ENCODE data around the gene LPP. TPM values are rescaled to one million over a fixed set of nuclear protein-coding genes. Genes with fewer than 3 reads are reported as not detected.

Gene LPP
- total RNA-seq, 1 donor from 2014 or later = 28.2 TPM

DNA sequence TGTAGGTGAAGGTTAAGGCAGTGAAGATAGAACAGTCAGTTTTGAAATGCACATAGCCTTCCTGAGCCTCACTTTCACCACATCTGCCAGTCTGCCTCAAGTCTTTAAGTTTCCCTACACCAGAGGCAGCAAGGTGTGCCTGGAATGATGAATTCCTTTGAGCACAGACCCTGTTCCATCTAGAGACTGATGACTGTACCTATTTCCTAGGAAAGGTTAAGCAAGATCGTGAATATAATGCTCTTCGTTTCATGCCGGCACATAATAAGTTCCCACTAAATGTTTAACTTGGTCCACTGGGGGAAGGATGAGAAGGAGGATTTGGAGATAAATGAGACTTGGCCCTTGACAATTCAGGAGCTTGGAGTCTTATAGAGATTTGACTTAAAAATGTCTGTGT is 141.9 kb downstream of the LPP start:
- peaks cover 14 to 43% (median 26%) of the 10 kb centered on the region in 3 donors for H3K4me1 ChIP-seq (ENCODE audit: control insufficient read depth in 3 of 3, insufficient read depth in 3 of 3, low read length in 3 of 3)
- H3K27ac ChIP-seq (ENCODE audit: low read depth, low read length) = peak overlapping the region; percentile 90
- no peaks in the 10 kb centered on the region for H3K9me3 ChIP-seq (ENCODE audit: control insufficient read depth in 3 of 3, low read length in 3 of 3)
- H3K36me3 ChIP-seq (ENCODE audit: control insufficient read depth in 3 of 3, insufficient read depth in 3 of 3, low read length in 3 of 3) = no peaks in the 10 kb centered on the region
- H3K27me3 ChIP-seq (ENCODE audit: control insufficient read depth in 3 of 3, insufficient read depth in 3 of 3, low read length in 3 of 3) = no peaks in the 10 kb centered on the region
- no peak overlapping the region for H3K4me3 ChIP-seq (ENCODE audit: low read length in 3 of 3)
- peak overlapping the region in 1 of 3 donors; percentile 66 for H3K9ac ChIP-seq (ENCODE audit: low read depth in 1 of 3, low read length in 3 of 3)

GRCh38 chr3:188296761-188297612 is 143.0 kb downstream of the LPP start:
- Histone ChIP-seq H3K4me3 (ENCODE audit: low read length in 3 of 3) (no peak overlapping the region), H3K4me1 (ENCODE audit: control insufficient read depth in 3 of 3, insufficient read depth in 3 of 3, low read length in 3 of 3) (peaks cover 14 to 43% (median 26%) of the 10 kb centered on the region in 3 donors), H3K36me3 (ENCODE audit: control insufficient read depth in 3 of 3, insufficient read depth in 3 of 3, low read length in 3 of 3) (no peaks in the 10 kb centered on the region), H3K9me3 (ENCODE audit: control insufficient read depth in 3 of 3, low read length in 3 of 3) (no peaks in the 10 kb centered on the region), H3K27ac (ENCODE audit: low read depth, low read length) (peak overlapping the region; percentile 90), H3K27me3 (ENCODE audit: control insufficient read depth in 3 of 3, insufficient read depth in 3 of 3, low read length in 3 of 3) (no peaks in the 10 kb centered on the region), H3K9ac (ENCODE audit: low read depth in 1 of 3, low read length in 3 of 3) (no peak overlapping the region)

GRCh38 chr3:188298585-188298984 is 144.6 kb downstream of the LPP start:
- H3K9me3 ChIP-seq (ENCODE audit: control insufficient read depth in 3 of 3, low read length in 3 of 3) = no peaks in the 10 kb centered on the region
- peaks cover 14 to 43% (median 26%) of the 10 kb centered on the region in 3 donors for H3K4me1 ChIP-seq (ENCODE audit: control insufficient read depth in 3 of 3, insufficient read depth in 3 of 3, low read length in 3 of 3)
- no peak overlapping the region for H3K27ac ChIP-seq (ENCODE audit: low read depth, low read length)
- no peaks in the 10 kb centered on the region for H3K27me3 ChIP-seq (ENCODE audit: control insufficient read depth in 3 of 3, insufficient read depth in 3 of 3, low read length in 3 of 3)
- no peak overlapping the region for H3K4me3 ChIP-seq (ENCODE audit: low read length in 3 of 3)
- no peaks in the 10 kb centered on the region for H3K36me3 ChIP-seq (ENCODE audit: control insufficient read depth in 3 of 3, insufficient read depth in 3 of 3, low read length in 3 of 3)
- no peak overlapping the region for H3K9ac ChIP-seq (ENCODE audit: low read depth in 1 of 3, low read length in 3 of 3)

GRCh38 chr3:188299068-188299467 is 145.1 kb downstream of the LPP start:
- no peak overlapping the region for H3K27ac ChIP-seq (ENCODE audit: low read depth, low read length)
- H3K27me3 ChIP-seq (ENCODE audit: control insufficient read depth in 3 of 3, insufficient read depth in 3 of 3, low read length in 3 of 3) = no peaks in the 10 kb centered on the region
- no peaks in the 10 kb centered on the region for H3K36me3 ChIP-seq (ENCODE audit: control insufficient read depth in 3 of 3, insufficient read depth in 3 of 3, low read length in 3 of 3)
- H3K4me1 ChIP-seq (ENCODE audit: control insufficient read depth in 3 of 3, insufficient read depth in 3 of 3, low read length in 3 of 3) = peaks cover 14 to 43% (median 26%) of the 10 kb centered on the region in 3 donors
- no peak overlapping the region for H3K4me3 ChIP-seq (ENCODE audit: low read length in 3 of 3)
- no peak overlapping the region for H3K9ac ChIP-seq (ENCODE audit: low read depth in 1 of 3, low read length in 3 of 3)
- no peaks in the 10 kb centered on the region for H3K9me3 ChIP-seq (ENCODE audit: control insufficient read depth in 3 of 3, low read length in 3 of 3)

GRCh38 chr3:188299708-188300107 is 145.8 kb downstream of the LPP start:
- no peaks in the 10 kb centered on the region for H3K9me3 ChIP-seq (ENCODE audit: control insufficient read depth in 3 of 3, low read length in 3 of 3)
- peaks cover 11 to 37% (median 22%) of the 10 kb centered on the region in 3 donors for H3K4me1 ChIP-seq (ENCODE audit: control insufficient read depth in 3 of 3, insufficient read depth in 3 of 3, low read length in 3 of 3)
- H3K36me3 ChIP-seq (ENCODE audit: control insufficient read depth in 3 of 3, insufficient read depth in 3 of 3, low read length in 3 of 3) = no peaks in the 10 kb centered on the region
- H3K27ac ChIP-seq (ENCODE audit: low read depth, low read length) = no peak overlapping the region
- no peaks in the 10 kb centered on the region for H3K27me3 ChIP-seq (ENCODE audit: control insufficient read depth in 3 of 3, insufficient read depth in 3 of 3, low read length in 3 of 3)
- H3K4me3 ChIP-seq (ENCODE audit: low read length in 3 of 3) = no peak overlapping the region
- no peak overlapping the region for H3K9ac ChIP-seq (ENCODE audit: low read depth in 1 of 3, low read length in 3 of 3)

DNA sequence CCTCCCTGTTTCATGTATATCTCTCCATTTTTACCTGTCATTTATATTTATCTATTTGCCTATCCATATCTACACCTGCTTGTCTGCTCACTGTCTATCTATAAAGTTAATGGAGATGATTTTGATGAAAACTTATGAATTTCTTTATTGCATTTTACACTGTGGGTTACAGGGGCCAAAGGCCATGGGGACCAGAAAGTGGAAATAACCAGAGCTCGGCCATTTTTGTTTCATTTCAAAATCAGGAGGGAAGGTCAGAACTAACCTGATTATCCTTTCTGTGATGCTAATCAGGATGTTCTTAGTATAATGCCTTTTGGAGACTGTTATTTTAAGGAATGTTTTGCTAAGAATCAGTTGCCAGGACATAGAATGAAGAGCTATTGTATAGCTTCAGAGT is 147.2 kb downstream of the LPP start:
- H3K4me1 ChIP-seq (ENCODE audit: control insufficient read depth in 3 of 3, insufficient read depth in 3 of 3, low read length in 3 of 3) = peaks cover 10 to 22% (median 11%) of the 10 kb centered on the region in 3 donors
- no peak overlapping the region for H3K27ac ChIP-seq (ENCODE audit: low read depth, low read length)

GRCh38 chr3:188303286-188303799 is 149.4 kb downstream of the LPP start:
- Histone ChIP-seq H3K4me1 (ENCODE audit: control insufficient read depth in 3 of 3, insufficient read depth in 3 of 3, low read length in 3 of 3) (peaks cover 2 to 7% (median 4%) of the 10 kb centered on the region in 3 donors), H3K27ac (ENCODE audit: low read depth, low read length) (no peak overlapping the region), H3K9ac (ENCODE audit: low read depth in 1 of 3, low read length in 3 of 3) (no peak overlapping the region), H3K9me3 (ENCODE audit: control insufficient read depth in 3 of 3, low read length in 3 of 3) (no peaks in the 10 kb centered on the region), H3K36me3 (ENCODE audit: control insufficient read depth in 3 of 3, insufficient read depth in 3 of 3, low read length in 3 of 3) (no peaks in the 10 kb centered on the region), H3K4me3 (ENCODE audit: low read length in 3 of 3) (no peak overlapping the region), H3K27me3 (ENCODE audit: control insufficient read depth in 3 of 3, insufficient read depth in 3 of 3, low read length in 3 of 3) (no peaks in the 10 kb centered on the region)

More for the DNA sequence above, 147.2 kb downstream of the LPP start:
- Histone ChIP-seq H3K36me3 (ENCODE audit: control insufficient read depth in 3 of 3, insufficient read depth in 3 of 3, low read length in 3 of 3) (no peaks in the 10 kb centered on the region), H3K9me3 (ENCODE audit: control insufficient read depth in 3 of 3, low read length in 3 of 3) (no peaks in the 10 kb centered on the region), H3K9ac (ENCODE audit: low read depth in 1 of 3, low read length in 3 of 3) (no peak overlapping the region), H3K27me3 (ENCODE audit: control insufficient read depth in 3 of 3, insufficient read depth in 3 of 3, low read length in 3 of 3) (no peaks in the 10 kb centered on the region), H3K4me3 (ENCODE audit: low read length in 3 of 3) (no peak overlapping the region)

- no peaks in the 10 kb centered on the region for H3K27me3 ChIP-seq (ENCODE audit: control insufficient read depth in 3 of 3, insufficient read depth in 3 of 3, low read length in 3 of 3)
- no peak overlapping the region for H3K27ac ChIP-seq (ENCODE audit: low read depth, low read length)
- H3K36me3 ChIP-seq (ENCODE audit: control insufficient read depth in 3 of 3, insufficient read depth in 3 of 3, low read length in 3 of 3) = no peaks in the 10 kb centered on the region
- peaks cover 0 to 4% (median 3%) of the 10 kb centered on the region in 3 donors for H3K4me1 ChIP-seq (ENCODE audit: control insufficient read depth in 3 of 3, insufficient read depth in 3 of 3, low read length in 3 of 3)
- H3K4me3 ChIP-seq (ENCODE audit: low read length in 3 of 3) = no peak overlapping the region
- no peak overlapping the region for H3K9ac ChIP-seq (ENCODE audit: low read depth in 1 of 3, low read length in 3 of 3)
- no peaks in the 10 kb centered on the region for H3K9me3 ChIP-seq (ENCODE audit: control insufficient read depth in 3 of 3, low read length in 3 of 3)
Measured at GRCh38 chr3:188303823-188304222, 149.9 kb downstream of the LPP start.

- Histone ChIP-seq H3K9ac (ENCODE audit: low read depth in 1 of 3, low read length in 3 of 3) (no peak overlapping the region), H3K9me3 (ENCODE audit: control insufficient read depth in 3 of 3, low read length in 3 of 3) (no peaks in the 10 kb centered on the region), H3K36me3 (ENCODE audit: control insufficient read depth in 3 of 3, insufficient read depth in 3 of 3, low read length in 3 of 3) (no peaks in the 10 kb centered on the region), H3K4me3 (ENCODE audit: low read length in 3 of 3) (no peak overlapping the region), H3K27me3 (ENCODE audit: control insufficient read depth in 3 of 3, insufficient read depth in 3 of 3, low read length in 3 of 3) (no peaks in the 10 kb centered on the region), H3K4me1 (ENCODE audit: control insufficient read depth in 3 of 3, insufficient read depth in 3 of 3, low read length in 3 of 3) (peaks cover 0 to under 1% (median 0%) of the 10 kb centered on the region in 3 donors), H3K27ac (ENCODE audit: low read depth, low read length) (no peak overlapping the region)
Measured at GRCh38 chr3:188304501-188304900, 150.5 kb downstream of the LPP start.

DNA sequence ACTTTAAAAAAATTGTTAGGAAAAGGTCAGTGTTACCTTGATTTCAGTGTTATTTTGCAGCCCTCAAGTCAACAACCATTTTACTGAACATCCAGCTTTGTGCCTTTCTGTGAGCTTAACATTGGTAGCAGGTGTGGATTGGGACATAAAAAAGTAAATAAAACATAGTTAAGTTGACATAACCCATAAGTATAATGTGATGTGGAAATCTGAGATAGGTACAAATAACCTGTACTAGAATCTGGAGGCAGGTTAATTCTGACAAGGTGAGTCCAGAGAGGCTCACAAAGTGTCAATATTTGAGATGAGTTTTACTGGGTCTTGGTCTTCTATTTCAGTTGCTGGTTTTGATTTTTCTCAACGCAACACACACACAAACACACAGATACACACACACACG is 151.3 kb downstream of the LPP start:
- no peaks in the 10 kb centered on the region for H3K36me3 ChIP-seq (ENCODE audit: control insufficient read depth in 3 of 3, insufficient read depth in 3 of 3, low read length in 3 of 3)
- no peaks in the 10 kb centered on the region for H3K4me1 ChIP-seq (ENCODE audit: control insufficient read depth in 3 of 3, insufficient read depth in 3 of 3, low read length in 3 of 3)
- H3K27ac ChIP-seq (ENCODE audit: low read depth, low read length) = no peak overlapping the region
- no peak overlapping the region for H3K9ac ChIP-seq (ENCODE audit: low read depth in 1 of 3, low read length in 3 of 3)
- H3K27me3 ChIP-seq (ENCODE audit: control insufficient read depth in 3 of 3, insufficient read depth in 3 of 3, low read length in 3 of 3) = no peaks in the 10 kb centered on the region
- no peaks in the 10 kb centered on the region for H3K9me3 ChIP-seq (ENCODE audit: control insufficient read depth in 3 of 3, low read length in 3 of 3)
- H3K4me3 ChIP-seq (ENCODE audit: low read length in 3 of 3) = no peak overlapping the region
